SH-SY5Y (cell line): ENCODE measurements around the gene AVPR1B.

Experiments used
- GATA2 ChIP-seq: IDR thresholded peaks from 2 replicates; pipeline ENCODE4 v1.6.1; 2011; ENCODE audit warnings: mild to moderate bottlenecking, low read depth, low read length
- GATA3 ChIP-seq: IDR thresholded peaks from 2 replicates; pipeline ENCODE4 v1.6.1; 2011; ENCODE audit warnings: low read depth, mild to moderate bottlenecking, low read length, moderate library complexity

The AVPR1B gene

DNA sequence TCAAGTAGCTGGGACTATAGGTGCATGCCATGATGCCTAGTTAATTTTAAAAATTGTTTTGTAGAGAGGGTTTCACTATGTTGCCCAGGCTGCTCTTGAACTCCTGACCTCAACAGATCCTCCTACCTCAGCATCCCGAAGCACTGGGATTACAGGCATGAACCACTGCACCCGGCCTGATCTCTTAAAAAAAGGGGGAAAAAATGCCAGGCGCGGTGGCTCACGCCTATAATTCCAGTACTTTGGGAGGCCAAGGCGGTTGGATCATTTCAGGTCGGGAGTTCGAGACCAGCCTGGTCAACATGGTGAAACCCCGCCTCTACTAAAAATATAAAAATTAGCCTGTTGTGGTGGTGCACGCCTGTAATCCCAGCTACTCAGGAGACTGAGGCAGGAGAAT lies 13.2 kb downstream of the AVPR1B start:
- no peak for TF ChIP-seq GATA3
- no peak for TF ChIP-seq GATA2

DNA sequence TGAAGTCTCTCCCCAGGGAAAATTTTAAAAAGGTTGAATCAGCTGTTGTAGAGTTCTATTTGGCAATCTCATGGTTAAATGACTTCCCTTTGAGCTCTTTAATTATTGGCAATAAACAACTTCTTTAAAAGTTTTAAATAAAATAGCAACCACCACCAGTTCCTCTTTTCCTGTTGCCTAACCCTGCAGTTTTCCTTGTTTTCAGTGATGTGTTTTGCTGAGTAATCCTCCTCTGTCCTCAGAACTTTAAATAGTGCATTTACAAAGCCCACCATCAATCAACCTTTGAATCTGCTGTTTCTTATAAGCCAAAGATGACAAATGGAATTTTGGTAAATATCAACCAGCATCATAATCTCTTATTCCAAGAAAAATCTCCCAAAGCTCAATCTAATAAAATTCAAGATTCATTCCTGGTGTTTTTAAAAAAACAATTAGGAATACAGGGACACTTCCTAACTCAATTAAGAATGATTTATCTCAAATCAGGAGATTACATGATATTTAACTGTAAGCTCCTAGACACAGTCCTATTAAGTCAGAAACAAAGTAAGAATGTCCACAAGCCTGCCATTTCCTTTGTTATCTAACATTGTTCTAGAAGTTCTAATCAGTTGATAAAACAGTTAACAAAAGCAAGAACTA lies 14.8 kb downstream of the AVPR1B start:
- TF ChIP-seq GATA2 (no peak), GATA3 (no peak)

DNA sequence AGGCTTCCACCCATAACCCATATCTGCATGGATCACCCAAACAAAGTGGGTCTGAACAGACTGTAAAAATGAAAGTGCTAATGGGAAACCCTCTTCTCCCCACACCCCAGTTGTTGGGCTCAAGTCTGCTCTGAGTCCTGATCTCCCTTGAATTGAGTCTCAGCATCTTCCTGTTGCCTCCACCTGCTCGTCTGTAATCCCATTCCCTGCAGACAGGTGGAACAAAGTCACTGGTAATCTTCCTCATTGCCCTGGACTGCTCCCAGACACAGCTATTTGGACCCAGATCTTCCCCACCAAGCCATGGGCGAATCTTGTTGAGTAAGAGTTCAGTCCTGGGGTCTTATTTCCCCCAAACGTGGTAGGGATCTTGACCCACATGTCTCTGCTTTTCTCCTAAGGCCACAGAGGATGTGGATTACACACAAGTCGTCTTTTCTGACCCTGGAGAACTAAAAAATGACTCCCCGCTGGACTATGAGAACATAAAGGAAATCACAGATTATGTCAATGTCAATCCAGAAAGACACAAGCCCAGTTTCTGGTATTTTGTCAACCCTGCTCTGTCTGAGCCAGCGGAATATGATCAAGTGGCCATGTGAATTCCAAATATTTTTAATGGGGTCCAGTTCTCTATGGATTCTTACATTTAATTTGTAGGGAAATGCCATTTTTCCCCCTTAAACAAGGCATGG lies 15.7 kb downstream of the AVPR1B start:
- TF ChIP-seq GATA2 (no peak), GATA3 (no peak)

DNA sequence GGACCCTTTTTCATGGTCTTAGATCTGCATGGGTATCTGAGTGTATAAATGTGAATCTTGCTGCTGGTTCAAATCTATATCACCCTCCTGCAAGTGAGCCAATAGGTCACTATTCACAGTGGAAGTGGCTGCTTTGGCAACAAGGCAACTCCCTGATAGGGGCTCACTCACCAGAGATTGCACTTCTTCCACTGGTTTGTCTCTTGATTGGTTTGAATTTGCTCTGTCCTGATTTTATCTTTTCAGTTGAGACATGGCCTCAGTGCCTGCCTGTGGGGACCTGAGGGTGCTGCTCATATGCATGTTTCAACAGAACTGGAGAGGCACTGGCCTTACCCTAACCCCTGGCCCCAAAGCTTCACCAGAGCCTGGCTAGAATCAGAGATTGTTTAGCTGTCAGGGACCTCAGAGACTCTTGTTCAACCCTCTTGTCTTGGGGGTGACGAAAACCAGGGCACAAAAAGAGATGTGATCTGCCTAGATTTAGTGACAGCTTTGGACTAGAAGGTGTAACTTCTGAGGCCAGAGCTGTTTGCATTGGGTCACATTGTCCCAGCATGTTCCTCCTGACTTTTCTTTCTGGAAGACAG lies 16.9 kb downstream of the AVPR1B start:
- TF ChIP-seq GATA3 (no peak), GATA2 (peak; percentile 35)

DNA sequence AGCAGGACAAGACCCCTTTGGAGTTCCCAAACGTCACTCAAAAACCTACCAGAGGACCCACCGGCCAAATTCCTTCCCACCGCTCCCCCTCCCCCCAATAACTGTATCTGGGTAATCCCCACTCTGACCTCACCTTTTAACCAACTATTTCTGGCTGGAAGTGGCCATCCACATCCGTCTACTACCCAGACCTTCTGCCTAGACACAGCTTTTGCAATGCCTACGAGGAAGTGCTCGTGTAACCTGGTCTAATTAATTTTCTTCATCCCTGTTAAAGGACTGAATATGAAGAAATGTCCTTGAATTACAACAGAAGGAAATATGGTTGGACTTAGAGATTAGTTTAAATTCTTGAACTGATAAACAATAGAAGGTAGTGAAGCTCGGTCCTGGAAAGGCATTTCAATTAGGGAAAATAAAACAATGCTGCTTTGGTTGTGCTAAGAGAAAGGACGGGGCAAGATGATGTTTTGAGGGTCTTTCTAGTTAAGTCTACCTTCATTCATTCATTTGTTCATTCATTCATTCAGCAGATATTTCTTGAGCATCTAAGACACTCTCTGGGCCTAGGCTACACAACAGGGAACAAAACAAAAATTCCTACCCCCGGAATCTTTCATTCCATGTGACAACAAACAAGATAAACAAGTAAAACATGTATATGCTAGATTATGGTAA lies 18.8 kb downstream of the AVPR1B start:
- TF ChIP-seq GATA2, result no peak
- TF ChIP-seq GATA3, result no peak

DNA sequence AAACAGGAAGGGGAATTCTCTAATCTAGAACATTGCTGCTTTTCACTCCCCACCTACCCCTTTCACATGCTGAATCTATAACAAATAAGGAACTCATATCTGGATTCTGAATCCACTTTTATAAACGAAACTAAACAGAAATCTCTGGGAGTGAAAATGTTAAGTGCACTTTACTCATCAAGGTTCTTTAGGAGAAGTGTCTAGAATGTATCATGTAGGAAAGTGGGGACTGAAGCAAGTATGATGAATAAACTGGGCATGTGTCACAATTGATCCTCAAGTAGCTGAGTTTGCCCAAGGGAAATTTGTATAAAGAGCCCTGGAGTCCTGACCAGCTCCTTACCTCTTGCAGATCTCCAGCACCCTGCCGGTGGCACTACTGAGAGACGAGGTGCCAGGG lies 19.8 kb downstream of the AVPR1B start:
- TF ChIP-seq GATA2 (no peak), GATA3 (no peak)

DNA sequence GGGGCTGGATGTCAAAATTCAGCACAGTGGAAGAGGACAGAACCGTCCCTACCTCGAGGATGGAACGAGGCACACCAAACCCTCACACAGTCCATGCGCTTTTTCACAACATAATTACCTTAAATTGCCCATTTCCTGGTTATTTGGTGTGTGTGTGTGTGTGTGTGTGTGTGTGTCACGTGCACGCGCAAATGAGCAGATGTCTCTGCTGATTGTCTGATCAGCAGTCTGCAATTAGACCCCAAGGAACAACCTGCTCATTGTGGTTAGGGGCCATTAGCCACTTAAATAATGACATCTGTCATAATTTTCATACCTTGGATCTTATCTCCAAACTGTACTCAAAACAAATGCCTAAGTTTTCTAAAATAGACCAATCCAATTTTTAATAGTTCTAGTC lies 23.2 kb downstream of the AVPR1B start:
- TF ChIP-seq GATA3 (no peak), GATA2 (peak; percentile 78)

DNA sequence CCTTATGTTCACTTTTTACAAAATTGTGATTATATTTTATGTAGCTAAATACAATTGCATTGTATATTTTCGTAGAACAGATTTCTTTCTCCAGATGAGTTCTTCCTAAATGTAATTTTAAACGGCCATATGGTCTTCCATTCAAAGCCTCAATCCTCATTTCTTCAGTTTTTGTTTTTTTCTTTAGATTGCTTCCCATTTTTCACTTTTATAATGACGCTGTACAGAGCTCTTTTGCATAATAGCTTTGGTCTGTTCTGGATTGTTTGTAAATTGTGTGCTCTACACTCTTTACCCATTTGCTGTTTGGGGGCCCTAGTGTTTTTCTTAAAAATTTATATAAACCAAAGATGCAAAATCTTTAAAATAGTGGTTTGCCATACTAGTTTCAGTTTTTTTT lies 27.8 kb downstream of the AVPR1B start:
- TF ChIP-seq GATA3 (no peak), GATA2 (no peak)

DNA sequence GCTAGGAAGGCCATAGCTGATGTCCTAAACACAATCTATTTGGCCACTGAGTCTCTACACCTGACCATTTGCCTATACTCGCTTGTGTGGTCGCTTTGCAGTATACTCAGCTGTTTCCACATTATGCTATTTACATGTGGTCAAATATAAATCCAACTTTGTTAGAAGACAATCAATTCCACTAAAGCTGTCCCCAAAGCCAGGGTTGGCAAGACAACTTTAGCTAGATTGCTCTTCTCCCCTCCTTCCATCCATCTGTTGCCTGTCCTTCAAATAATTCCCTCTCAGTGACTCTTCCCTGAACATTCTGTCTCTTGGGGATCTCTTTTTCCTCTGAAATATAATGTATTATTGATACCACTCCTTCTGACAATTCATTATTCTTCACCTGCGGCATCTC lies 30.1 kb downstream of the AVPR1B start:
- TF ChIP-seq GATA2 (no peak), GATA3 (no peak)

DNA sequence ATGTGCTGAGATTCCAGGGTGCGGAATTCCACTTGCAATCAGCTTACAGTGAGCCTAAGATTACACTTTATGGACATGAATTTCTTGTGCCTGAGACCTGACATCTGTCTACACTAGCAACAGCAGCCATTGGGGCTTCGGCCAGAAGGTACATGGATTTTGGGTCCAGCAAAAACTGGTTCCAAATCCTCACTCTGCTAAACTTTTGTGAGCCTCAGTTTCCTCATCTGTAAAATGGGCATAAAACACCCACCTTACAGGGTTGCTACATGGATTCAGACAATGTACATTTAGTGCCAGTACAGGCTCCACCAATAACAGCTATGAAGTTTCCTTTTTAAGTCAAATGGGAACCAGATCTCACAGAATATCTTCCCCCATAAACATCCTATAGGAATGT lies 33.4 kb downstream of the AVPR1B start:
- TF ChIP-seq GATA3 (no peak), GATA2 (no peak)

DNA sequence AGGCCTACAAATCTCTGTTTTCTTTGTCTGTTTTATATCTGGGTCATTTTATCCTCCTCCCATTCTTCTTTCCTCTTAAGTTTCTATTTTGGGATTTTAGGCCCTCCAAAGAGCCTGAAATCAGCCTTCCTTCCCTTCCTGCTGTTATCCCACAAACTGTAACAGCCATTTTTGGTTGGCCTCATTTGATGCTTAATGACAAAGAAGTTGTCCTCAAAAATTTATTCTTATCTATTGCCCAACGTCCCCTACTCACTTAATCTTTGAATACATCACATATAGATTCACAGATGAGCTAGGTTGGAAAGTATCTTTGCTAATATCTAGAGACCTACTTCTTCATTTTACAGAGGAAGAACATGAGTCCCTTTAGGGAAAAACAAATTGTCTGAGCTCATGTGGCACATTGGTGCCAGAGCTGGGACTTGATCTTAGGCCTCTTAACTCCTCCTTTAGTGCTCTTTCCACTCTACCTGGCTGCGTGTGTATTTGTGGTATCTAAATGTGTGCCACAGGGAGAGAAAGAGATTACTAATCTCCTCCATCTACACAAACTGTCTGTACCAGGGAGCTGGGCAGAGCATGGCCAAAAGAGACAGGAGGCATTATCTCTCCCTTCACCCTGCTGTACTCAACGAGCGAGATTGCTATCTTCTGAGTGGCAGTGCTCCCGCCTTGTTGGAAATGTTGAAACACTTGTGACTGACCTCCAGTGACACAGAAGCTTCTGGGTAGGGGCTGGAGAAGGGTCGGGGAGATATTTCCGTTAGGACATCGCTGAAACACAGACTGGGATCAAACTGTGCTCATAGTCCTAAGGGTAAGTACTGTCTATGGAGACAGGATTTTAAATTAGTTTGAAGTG lies 34.1 kb downstream of the AVPR1B start:
- TF ChIP-seq GATA3 (peak; percentile 89), GATA2 (peak; percentile 98)

DNA sequence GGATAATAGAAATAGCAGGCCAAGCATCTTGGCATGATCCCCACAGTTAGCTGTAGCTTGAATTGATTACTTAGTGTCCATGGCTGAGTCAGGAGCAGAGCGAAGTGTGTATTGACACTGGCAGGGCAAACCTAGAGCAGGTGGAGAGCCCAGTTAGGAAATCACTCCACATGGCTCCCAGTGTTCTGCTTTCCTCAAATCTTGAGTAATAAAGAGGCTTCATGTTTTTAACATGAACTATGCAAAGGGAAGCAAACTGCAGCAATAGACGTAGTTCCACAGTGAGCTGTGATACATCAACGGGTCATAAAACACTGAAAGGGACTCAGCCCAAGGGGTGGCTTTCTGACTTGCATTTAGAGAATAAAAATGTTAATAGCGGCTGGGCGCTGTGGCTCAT lies 35.3 kb downstream of the AVPR1B start:
- TF ChIP-seq GATA3, result no peak
- TF ChIP-seq GATA2, result no peak

DNA sequence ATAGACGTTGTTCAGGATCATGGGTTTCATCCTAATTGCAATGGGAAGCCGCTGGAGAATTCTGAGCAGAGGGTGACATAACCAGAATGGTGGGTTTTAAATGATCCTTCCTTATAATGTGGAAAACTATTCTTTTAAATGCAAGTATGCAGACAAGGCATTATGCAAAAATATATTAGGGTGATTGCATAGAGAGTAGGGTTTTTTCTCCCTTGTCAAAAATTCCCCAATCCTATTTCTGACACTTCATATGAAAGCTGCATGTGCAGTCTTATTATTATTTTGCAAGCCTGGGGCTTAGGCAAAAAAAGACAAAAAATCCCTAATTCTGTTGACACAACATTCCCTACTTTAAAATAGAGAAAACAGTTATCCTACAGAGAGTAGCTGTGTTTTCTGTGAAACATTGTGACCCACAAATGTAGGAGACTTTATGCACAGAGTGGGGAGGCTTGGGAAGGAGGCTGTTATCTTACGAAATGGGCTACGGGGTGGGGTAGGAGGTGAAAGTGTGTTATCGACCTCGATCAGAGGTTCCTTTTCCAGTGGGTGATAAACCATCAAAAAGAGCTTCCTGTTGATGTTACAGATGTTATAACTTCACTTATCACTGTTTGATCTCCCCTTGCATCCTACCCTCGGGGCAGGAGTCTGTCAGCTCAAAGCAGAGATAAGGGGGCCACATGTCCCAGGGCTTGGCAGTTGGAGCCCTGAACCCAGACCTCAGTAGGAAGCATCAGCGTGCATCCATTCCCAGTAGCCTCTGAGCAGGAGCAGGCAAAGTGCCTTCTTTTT lies 37.0 kb downstream of the AVPR1B start:
- TF ChIP-seq GATA2, result peak; percentile 98
- TF ChIP-seq GATA3, result peak; percentile 95
